ENCODE results near the gene CRELD1.

DNA sequence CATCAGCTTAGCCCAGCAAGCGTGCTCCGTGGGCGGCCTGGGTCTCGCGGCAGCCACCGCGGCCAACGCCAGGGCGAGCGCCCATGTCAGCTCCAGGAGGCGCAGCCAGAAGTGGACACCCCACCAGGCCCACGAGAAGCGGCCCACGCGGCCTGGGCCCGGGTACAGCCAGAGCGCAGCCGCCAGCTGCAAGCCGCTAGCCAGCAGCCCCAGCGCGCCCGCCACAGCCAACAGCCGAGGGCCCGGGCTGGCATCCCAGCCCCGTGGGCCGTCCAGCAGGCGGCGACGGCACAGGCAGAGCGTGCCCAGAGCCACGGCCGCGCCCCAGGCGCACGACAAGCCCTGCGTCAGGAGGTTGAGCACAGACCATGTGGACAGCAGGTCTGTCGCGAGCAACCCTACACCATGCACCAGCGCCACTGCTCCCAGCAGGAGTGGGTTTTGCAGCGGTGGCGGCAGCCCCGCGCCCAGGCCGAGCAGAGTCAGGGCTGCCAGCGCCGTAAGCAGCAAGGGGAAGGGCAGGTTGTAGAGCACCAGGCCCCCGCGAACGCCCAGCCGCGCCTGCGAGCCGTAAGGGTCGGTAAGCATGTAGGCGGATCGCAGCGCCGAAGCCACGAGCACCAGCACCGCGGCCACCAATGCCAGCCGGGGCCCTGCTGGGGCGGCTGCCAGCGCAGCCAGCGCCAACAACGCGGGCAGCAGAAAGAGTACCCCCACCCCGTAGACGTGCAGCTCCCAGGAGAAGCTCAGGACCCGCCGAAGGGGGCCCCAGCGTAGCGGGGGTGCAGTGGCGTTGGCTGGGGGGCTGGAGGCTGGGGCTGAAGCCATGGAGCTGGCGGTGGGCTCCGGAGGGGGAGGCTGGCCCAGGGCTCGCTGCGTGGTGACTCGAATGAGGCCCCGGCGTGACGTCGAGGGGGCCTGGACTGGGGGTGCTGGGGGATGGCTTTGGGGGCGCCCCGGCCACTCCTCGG is 13.7 kb downstream of the CRELD1 start:
- peak; percentile 27 to 81 (median 58) for TF ChIP-seq CTCF (IDR thresholded peaks at IDR 0.05)
- peak in 2 of 3 donors; percentile 23 to 41 for TF ChIP-seq POLR2A (IDR thresholded peaks at IDR 0.05)

All from body of pancreas (tissue), 4 donors.